Fibroblast of upper back skin (primary cell): Measurements from ENCODE around the gene NPM1.

ENCODE experiments used
- DNase-seq: peaks from one replicate; pipeline ENCODE4 v3.0.0-alpha.2; 2013

Gene NPM1

DNA sequence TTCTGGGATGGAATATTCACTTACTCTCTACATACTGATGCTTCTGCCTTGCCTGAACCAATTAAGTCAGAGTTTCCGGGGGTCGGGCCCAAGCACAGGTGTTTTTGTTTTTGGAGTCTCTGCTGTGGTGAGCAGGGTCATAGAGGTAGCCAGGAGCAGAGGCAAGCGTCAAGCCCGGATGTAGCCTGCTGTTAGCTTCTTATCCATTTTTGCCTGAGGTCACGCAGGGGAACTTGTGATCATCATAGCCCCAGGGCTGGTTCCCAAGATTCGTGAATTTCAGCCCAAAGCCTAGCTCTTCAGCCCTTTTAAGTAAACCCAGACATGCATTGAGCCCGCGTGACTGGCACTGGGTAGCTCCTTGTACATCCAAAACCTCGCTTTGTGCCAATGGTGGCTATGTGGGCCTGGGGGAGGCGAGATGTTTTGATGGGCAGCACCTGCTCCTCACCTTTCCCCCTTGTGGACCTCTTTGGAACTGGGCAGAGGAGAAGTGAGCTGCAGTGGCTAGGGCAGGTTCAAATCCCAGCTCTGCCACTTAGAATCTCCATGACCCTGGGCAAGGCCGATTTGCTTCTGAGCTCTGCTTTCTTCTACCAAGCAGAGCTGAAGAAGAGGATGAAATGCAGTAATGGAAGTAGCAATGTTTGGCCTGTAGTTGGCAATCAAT, 65.5 kb downstream of the NPM1 start:
- no peak for DNase-seq

DNA sequence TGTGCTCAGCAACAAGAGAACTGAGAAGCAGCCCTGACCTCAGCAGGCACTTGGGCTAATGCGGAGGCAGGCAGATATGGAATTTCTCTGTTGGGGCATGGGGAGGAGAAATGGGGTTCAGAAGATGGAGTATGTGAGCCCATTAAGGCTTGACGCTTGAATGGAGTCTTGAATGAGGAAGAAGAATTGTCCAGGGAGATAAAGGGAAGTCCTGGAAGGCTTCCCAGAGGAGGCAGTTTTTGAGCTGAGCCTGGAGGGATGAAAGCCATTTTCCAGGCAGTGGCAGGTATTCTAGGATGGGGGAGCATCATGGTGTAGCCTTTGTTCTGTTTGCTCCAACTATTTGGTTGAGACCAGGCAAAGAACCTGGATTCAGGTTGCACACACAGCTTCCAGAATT, 66.3 kb downstream of the NPM1 start:
- no peak for DNase-seq

DNA sequence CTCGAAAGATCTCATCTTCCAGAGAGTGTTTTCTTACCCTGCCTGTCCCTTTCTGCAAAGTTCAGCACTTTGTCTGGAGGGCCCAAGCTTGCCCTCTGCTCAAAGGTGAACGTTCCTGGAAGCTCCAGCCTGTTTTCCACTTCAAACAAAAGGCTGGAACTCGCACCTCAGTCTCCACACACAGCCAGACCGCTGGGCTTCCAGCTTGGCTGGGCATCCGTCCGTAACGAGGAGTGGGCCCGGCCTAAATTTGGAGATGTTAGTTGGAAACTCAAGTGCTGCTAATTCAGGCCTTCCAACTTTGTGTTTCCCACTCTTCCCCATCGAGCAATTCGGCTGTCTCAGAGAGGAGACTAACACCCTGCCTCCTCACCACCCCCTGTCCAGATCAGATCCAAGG, 66.9 kb downstream of the NPM1 start:
- no peak for DNase-seq

DNA sequence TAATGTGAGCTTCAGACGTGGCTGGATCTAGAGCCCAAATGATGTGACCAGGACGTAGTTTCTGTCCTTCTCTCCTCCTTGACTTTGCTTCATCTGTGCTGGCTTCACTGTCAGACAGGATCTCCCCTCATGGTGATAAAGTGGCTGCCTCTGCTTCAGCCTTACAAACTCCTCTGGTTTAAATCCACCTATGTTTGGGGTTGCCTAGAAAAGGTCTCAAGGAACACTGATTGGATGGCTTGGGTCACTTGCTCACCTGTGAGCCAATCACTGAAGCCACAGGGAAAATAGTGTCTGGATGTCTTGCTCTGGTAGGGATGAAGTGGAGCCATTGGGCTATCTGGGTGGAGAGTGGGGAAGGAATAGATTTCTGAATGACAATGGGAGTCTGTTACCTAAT, 67.9 kb downstream of the NPM1 start:
- no peak for DNase-seq

DNA sequence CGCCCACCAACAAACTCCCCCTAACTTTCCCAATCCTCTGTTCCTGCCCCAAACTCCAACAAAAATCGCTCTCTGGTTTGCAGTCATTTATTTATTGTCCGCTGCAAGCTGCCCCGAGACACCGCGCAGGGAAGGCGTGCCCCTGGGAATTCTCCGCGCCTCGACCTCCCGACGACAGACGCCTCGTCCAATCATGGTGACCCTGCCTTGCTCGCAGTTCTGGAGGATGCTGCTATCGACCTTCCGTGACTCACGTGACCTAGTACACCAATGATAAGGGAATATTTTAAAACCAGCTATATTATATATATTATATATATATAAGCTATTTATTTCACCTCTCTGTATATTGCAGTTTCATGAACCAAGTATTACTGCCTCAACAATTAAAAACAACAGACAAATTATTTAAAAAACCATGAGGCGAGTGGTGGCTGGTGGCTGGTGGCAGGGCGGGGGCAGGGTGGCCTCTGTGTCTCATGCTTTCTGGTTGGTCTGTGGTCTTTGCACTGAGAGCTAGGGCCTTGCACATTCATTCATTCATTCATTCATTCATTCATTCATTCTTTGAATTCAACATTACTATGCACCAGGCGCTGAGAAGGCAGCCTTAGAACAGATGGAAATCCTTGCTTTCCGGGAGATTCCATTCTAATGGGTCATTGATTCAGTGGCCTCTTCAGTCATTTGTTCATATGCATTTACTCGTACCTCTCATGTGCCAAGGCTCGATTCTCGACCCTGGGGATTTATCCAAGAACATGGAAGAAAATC, 69.7 kb downstream of the NPM1 start:
- DNase-seq: no peak

DNA sequence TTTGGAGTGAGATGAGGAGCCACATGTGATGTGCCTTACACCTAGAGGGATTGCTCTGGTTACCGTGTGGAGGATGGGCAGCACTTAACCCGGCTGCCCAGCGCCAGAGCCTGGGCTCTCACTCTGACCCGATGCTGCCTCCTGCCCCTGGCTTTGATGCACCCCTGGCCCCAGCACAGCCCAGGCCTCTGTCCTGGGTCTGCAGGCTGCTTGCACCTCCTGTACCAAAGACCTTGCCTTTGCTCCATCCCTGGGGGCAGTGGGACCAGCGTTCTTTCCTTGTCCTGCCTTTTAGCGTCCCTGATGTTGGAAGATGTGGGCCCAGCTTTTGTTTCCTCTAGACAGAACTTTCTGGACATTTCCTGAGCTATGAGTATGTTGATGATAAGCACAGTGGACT, 72.2 kb downstream of the NPM1 start:
- no peak for DNase-seq
